ENCODE data around the gene IL2RG.

The IL2RG gene

GRCh38 chrX:71143508-71143907 is 32.1 kb upstream of the IL2RG start:
- Histone ChIP-seq H3K27ac (ENCODE audit: low read depth in 2 of 2, low read length in 2 of 2) (no peak overlapping the region), H3K4me1 (ENCODE audit: control insufficient read depth in 2 of 2, insufficient read depth in 2 of 2, low read length in 2 of 2) (peaks cover 0 to 2% of the 10 kb centered on the region in 2 donors), H3K4me3 (ENCODE audit: low read length in 2 of 2) (no peak overlapping the region), H3K9me3 (ENCODE audit: control insufficient read depth in 2 of 2, low read length in 2 of 2) (no peaks in the 10 kb centered on the region), H3K9ac (ENCODE audit: low read depth in 1 of 2, low read length in 2 of 2) (no peak overlapping the region), H3K27me3 (ENCODE audit: control insufficient read depth in 2 of 2, insufficient read depth in 2 of 2, low read length in 2 of 2) (peaks cover 0 to 5% of the 10 kb centered on the region in 2 donors), H3K36me3 (ENCODE audit: control insufficient read depth in 2 of 2, insufficient read depth in 2 of 2, low read length in 2 of 2) (peaks cover 9 to 18% of the 10 kb centered on the region in 2 donors)

- no peak overlapping the region for H3K9ac ChIP-seq (ENCODE audit: low read depth in 1 of 2, low read length in 2 of 2)
- no peaks in the 10 kb centered on the region for H3K4me1 ChIP-seq (ENCODE audit: control insufficient read depth in 2 of 2, insufficient read depth in 2 of 2, low read length in 2 of 2)
- H3K36me3 ChIP-seq (ENCODE audit: control insufficient read depth in 2 of 2, insufficient read depth in 2 of 2, low read length in 2 of 2), result peaks cover 26 to 35% of the 10 kb centered on the region in 2 donors
- H3K4me3 ChIP-seq (ENCODE audit: low read length in 2 of 2), result no peak overlapping the region
- no peak overlapping the region for H3K27ac ChIP-seq (ENCODE audit: low read depth in 2 of 2, low read length in 2 of 2)
- peaks cover 0 to 3% of the 10 kb centered on the region in 2 donors for H3K27me3 ChIP-seq (ENCODE audit: control insufficient read depth in 2 of 2, insufficient read depth in 2 of 2, low read length in 2 of 2)
- no peaks in the 10 kb centered on the region for H3K9me3 ChIP-seq (ENCODE audit: control insufficient read depth in 2 of 2, low read length in 2 of 2)
Observed at GRCh38 chrX:71140440-71140839, 29.1 kb upstream of the IL2RG start.

- Histone ChIP-seq H3K4me1 (ENCODE audit: control insufficient read depth in 2 of 2, insufficient read depth in 2 of 2, low read length in 2 of 2) (no peaks in the 10 kb centered on the region), H3K4me3 (ENCODE audit: low read length in 2 of 2) (no peak overlapping the region), H3K27me3 (ENCODE audit: control insufficient read depth in 2 of 2, insufficient read depth in 2 of 2, low read length in 2 of 2) (peaks cover 4 to 5% of the 10 kb centered on the region in 2 donors), H3K9me3 (ENCODE audit: control insufficient read depth in 2 of 2, low read length in 2 of 2) (no peaks in the 10 kb centered on the region), H3K36me3 (ENCODE audit: control insufficient read depth in 2 of 2, insufficient read depth in 2 of 2, low read length in 2 of 2) (peaks cover 49 to 51% of the 10 kb centered on the region in 2 donors), H3K9ac (ENCODE audit: low read depth in 1 of 2, low read length in 2 of 2) (no peak overlapping the region), H3K27ac (ENCODE audit: low read depth in 2 of 2, low read length in 2 of 2) (no peak overlapping the region)
Observed at GRCh38 chrX:71131510-71131909, 20.1 kb upstream of the IL2RG start.

- Histone ChIP-seq H3K9ac (ENCODE audit: low read depth in 1 of 2, low read length in 2 of 2) (no peak overlapping the region), H3K9me3 (ENCODE audit: control insufficient read depth in 2 of 2, low read length in 2 of 2) (no peaks in the 10 kb centered on the region), H3K4me1 (ENCODE audit: control insufficient read depth in 2 of 2, insufficient read depth in 2 of 2, low read length in 2 of 2) (no peaks in the 10 kb centered on the region), H3K27me3 (ENCODE audit: control insufficient read depth in 2 of 2, insufficient read depth in 2 of 2, low read length in 2 of 2) (peaks cover 4 to 8% of the 10 kb centered on the region in 2 donors), H3K36me3 (ENCODE audit: control insufficient read depth in 2 of 2, insufficient read depth in 2 of 2, low read length in 2 of 2) (peaks cover 43 to 63% of the 10 kb centered on the region in 2 donors), H3K4me3 (ENCODE audit: low read length in 2 of 2) (no peak overlapping the region), H3K27ac (ENCODE audit: low read depth in 2 of 2, low read length in 2 of 2) (no peak overlapping the region)
Observed at GRCh38 chrX:71128915-71129765, 17.8 kb upstream of the IL2RG start.

- H3K36me3 ChIP-seq (ENCODE audit: control insufficient read depth in 2 of 2, insufficient read depth in 2 of 2, low read length in 2 of 2), result peaks cover 46 to 68% of the 10 kb centered on the region in 2 donors
- no peak overlapping the region for H3K9ac ChIP-seq (ENCODE audit: low read depth in 1 of 2, low read length in 2 of 2)
- H3K4me3 ChIP-seq (ENCODE audit: low read length in 2 of 2), result no peak overlapping the region
- H3K27me3 ChIP-seq (ENCODE audit: control insufficient read depth in 2 of 2, insufficient read depth in 2 of 2, low read length in 2 of 2), result peaks cover 4 to 8% of the 10 kb centered on the region in 2 donors
- H3K27ac ChIP-seq (ENCODE audit: low read depth in 2 of 2, low read length in 2 of 2), result no peak overlapping the region
- H3K9me3 ChIP-seq (ENCODE audit: control insufficient read depth in 2 of 2, low read length in 2 of 2), result no peaks in the 10 kb centered on the region
- H3K4me1 ChIP-seq (ENCODE audit: control insufficient read depth in 2 of 2, insufficient read depth in 2 of 2, low read length in 2 of 2), result no peaks in the 10 kb centered on the region
Observed at GRCh38 chrX:71128166-71128833, 16.9 kb upstream of the IL2RG start.

- peak overlapping the region; percentile 27 to 82 for H3K9ac ChIP-seq (ENCODE audit: low read depth in 1 of 2, low read length in 2 of 2)
- peak overlapping the region; percentile 66 to 82 for H3K4me3 ChIP-seq (ENCODE audit: low read length in 2 of 2)
- peak overlapping the region; percentile 59 to 76 for H3K27ac ChIP-seq (ENCODE audit: low read depth in 2 of 2, low read length in 2 of 2)
- peaks cover 0 to 5% of the 10 kb centered on the region in 2 donors for H3K4me1 ChIP-seq (ENCODE audit: control insufficient read depth in 2 of 2, insufficient read depth in 2 of 2, low read length in 2 of 2)
- H3K27me3 ChIP-seq (ENCODE audit: control insufficient read depth in 2 of 2, insufficient read depth in 2 of 2, low read length in 2 of 2), result no peaks in the 10 kb centered on the region
- H3K36me3 ChIP-seq (ENCODE audit: control insufficient read depth in 2 of 2, insufficient read depth in 2 of 2, low read length in 2 of 2), result peaks cover 26 to 32% of the 10 kb centered on the region in 2 donors
- H3K9me3 ChIP-seq (ENCODE audit: control insufficient read depth in 2 of 2, low read length in 2 of 2), result no peaks in the 10 kb centered on the region
Observed at GRCh38 chrX:71118985-71119535, 7.7 kb upstream of the IL2RG start.

GRCh38 chrX:71118032-71118984 is 6.9 kb upstream of the IL2RG start, which contains the start of gene MED12:
MED12 (plus strand) TSS chrX:71118596; CDS start chrX:71118755, 159 bp downstream.
- Histone ChIP-seq H3K27ac (ENCODE audit: low read depth in 2 of 2, low read length in 2 of 2) (peak within 1 kb of the TSS; percentile 59 to 76), H3K4me3 (ENCODE audit: low read length in 2 of 2) (peak within 1 kb of the TSS; percentile 66 to 82)

GRCh38 chrX:71117358-71117757 is 6.0 kb upstream of the IL2RG start:
- H3K27ac ChIP-seq (ENCODE audit: low read depth in 2 of 2, low read length in 2 of 2), result no peak overlapping the region
- H3K4me1 ChIP-seq (ENCODE audit: control insufficient read depth in 2 of 2, insufficient read depth in 2 of 2, low read length in 2 of 2), result peaks cover 0 to 5% of the 10 kb centered on the region in 2 donors
- H3K9me3 ChIP-seq (ENCODE audit: control insufficient read depth in 2 of 2, low read length in 2 of 2), result no peaks in the 10 kb centered on the region
- peak overlapping the region in 1 of 2 donors; percentile 10 for H3K9ac ChIP-seq (ENCODE audit: low read depth in 1 of 2, low read length in 2 of 2)
- peaks cover 13 to 15% of the 10 kb centered on the region in 2 donors for H3K36me3 ChIP-seq (ENCODE audit: control insufficient read depth in 2 of 2, insufficient read depth in 2 of 2, low read length in 2 of 2)
- H3K4me3 ChIP-seq (ENCODE audit: low read length in 2 of 2), result no peak overlapping the region
- no peaks in the 10 kb centered on the region for H3K27me3 ChIP-seq (ENCODE audit: control insufficient read depth in 2 of 2, insufficient read depth in 2 of 2, low read length in 2 of 2)

More at GRCh38 chrX:71118032-71118984, 6.9 kb upstream of the IL2RG start, which contains the start of gene MED12:
- H3K9ac ChIP-seq (ENCODE audit: low read depth in 1 of 2, low read length in 2 of 2), result peak within 1 kb of the TSS; percentile 27 to 82
- H3K4me1 ChIP-seq (ENCODE audit: control insufficient read depth in 2 of 2, insufficient read depth in 2 of 2, low read length in 2 of 2), result peaks cover 0 to 5% of the 10 kb centered on the region in 2 donors
- H3K9me3 ChIP-seq (ENCODE audit: control insufficient read depth in 2 of 2, low read length in 2 of 2), result no peaks in the 10 kb centered on the region
- H3K36me3 ChIP-seq (ENCODE audit: control insufficient read depth in 2 of 2, insufficient read depth in 2 of 2, low read length in 2 of 2), result peaks cover 22 to 24% of the 10 kb centered on the region in 2 donors
- no peaks in the 10 kb centered on the region for H3K27me3 ChIP-seq (ENCODE audit: control insufficient read depth in 2 of 2, insufficient read depth in 2 of 2, low read length in 2 of 2)

- Histone ChIP-seq H3K9ac (ENCODE audit: low read depth in 1 of 2, low read length in 2 of 2) (peak overlapping the region; percentile 28 to 52), H3K27ac (ENCODE audit: low read depth in 2 of 2, low read length in 2 of 2) (peak overlapping the region; percentile 78 to 79), H3K27me3 (ENCODE audit: control insufficient read depth in 2 of 2, insufficient read depth in 2 of 2, low read length in 2 of 2) (no peaks in the 10 kb centered on the region), H3K4me3 (ENCODE audit: low read length in 2 of 2) (peak overlapping the region; percentile 56 to 63), H3K9me3 (ENCODE audit: control insufficient read depth in 2 of 2, low read length in 2 of 2) (no peaks in the 10 kb centered on the region), H3K36me3 (ENCODE audit: control insufficient read depth in 2 of 2, insufficient read depth in 2 of 2, low read length in 2 of 2) (no peaks in the 10 kb centered on the region), H3K4me1 (ENCODE audit: control insufficient read depth in 2 of 2, insufficient read depth in 2 of 2, low read length in 2 of 2) (peaks cover 0 to 2% of the 10 kb centered on the region in 2 donors)
Observed at GRCh38 chrX:71111921-71112431, 599 bp upstream of the IL2RG start.
